ENCODE data around the gene TTC21B.
"Not testable (repeated sequence)": the region's sequence is repeated elsewhere in the genome, so short reads cannot be mapped to it uniquely, and the experiment has no call there.

TTC21B gene

GRCh38 chr2:165953655-165954606 lies at the start of gene TTC21B:
TTC21B (minus strand) TSS chr2:165953776; CDS start chr2:165953705, 71 bp downstream.
- peak; percentile 86 to 92 for DNase-seq (ENCODE audit: low read depth in 2 of 2)

GRCh38 chr2:166000401-166000800 lies 46.8 kb upstream of the TTC21B start:
- no peak for DNase-seq (ENCODE audit: low read depth in 2 of 2)

DNA sequence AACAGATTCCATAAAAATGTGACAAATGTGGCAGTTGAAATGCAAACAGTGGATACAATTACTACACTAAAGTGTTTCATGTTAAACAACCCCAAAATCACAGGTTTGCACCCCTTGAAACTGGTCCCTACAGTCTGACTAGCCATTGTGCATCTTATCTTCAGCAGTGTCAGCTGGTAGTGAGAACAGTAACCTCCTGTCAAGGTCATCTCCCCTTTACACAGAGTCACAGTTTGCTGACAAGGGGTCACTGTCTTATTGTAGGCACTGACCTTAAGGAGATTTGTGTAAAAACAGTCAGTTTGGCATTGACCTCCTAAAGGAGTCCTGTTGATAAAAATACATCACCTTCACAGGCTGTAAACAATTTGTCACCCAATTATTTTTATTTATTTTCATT lies 37.3 kb upstream of the TTC21B start:
- no peak for DNase-seq (ENCODE audit: low read depth in 2 of 2)

DNA sequence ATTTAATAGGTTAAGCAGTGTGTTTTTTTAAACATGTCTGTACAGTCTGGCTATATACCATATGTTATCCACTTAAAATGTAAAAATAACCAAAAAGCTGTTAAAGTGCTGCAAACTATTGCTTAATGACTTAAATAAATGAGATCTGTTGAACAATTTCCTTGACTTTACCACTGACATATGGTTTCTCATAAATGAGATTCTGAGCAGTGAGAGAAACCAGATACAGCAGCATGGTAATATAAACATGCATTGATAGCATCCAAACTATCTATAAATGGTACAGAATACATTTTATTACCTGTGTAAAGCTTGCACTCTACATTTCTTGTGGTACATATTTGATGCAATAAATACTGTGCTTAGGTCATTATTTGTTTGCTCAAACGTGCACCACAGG lies 36.3 kb upstream of the TTC21B start:
- no peak for DNase-seq (ENCODE audit: low read depth in 2 of 2)

GRCh38 chr2:165985120-165985519 lies 31.5 kb upstream of the TTC21B start:
- no peak for DNase-seq (ENCODE audit: low read depth in 2 of 2)

DNA sequence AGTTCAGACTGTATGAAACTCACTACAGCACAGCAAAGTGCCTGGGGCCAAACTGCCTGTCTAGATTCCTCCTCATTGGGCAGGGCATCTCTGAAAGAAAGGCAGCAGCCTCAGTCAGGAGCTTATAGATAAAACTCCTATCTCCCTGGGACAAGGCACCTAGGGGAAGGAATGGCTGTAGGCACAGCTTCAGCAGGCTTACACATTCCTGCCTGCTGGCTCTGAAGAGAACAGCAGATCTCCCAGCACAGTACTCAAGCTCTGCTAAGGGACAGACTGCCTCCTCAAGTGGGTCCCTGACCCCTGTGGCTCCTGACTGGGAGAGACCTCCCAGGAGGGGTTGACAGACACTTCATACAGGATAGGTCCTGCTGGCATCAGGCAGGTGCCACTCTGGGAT lies 18.6 kb upstream of the TTC21B start:
- not testable (repeated sequence) for DNase-seq (ENCODE audit: low read depth in 2 of 2)

GRCh38 chr2:165970663-165971062 lies 17.1 kb upstream of the TTC21B start:
- DNase-seq (ENCODE audit: low read depth in 2 of 2), result no peak

- DNase-seq (ENCODE audit: low read depth in 2 of 2), result no peak
These were observed 15.7 kb upstream of the TTC21B start for GRCh38 chr2:165969227-165969626.

- no peak for DNase-seq (ENCODE audit: low read depth in 2 of 2)
These were observed 14.2 kb upstream of the TTC21B start for GRCh38 chr2:165967746-165968145.

DNA sequence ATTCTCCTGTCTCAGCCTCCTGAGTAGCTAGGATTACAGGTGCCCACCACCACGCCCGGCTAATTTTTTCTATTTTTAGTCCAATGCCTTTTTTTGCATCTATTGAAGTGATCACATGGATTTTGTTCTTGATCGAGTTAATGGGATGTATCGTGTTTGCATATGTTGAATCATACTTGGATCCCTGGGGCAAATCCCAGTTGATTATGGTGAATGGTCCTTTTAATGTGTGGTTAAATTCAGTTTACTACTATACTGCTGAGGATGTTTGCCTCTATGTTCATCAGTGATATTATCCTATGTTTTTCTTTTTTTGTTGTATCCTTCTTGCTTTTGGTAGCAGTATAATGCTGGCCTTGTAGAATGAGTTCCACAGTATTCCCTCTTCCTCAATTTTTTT lies 8.2 kb upstream of the TTC21B start:
- no peak for DNase-seq (ENCODE audit: low read depth in 2 of 2)

- no peak for DNase-seq (ENCODE audit: low read depth in 2 of 2)
These were observed 5.8 kb upstream of the TTC21B start for GRCh38 chr2:165959371-165959770.

GRCh38 chr2:165958313-165958960 lies 4.9 kb upstream of the TTC21B start:
- no peak for DNase-seq (ENCODE audit: low read depth in 2 of 2)

DNA sequence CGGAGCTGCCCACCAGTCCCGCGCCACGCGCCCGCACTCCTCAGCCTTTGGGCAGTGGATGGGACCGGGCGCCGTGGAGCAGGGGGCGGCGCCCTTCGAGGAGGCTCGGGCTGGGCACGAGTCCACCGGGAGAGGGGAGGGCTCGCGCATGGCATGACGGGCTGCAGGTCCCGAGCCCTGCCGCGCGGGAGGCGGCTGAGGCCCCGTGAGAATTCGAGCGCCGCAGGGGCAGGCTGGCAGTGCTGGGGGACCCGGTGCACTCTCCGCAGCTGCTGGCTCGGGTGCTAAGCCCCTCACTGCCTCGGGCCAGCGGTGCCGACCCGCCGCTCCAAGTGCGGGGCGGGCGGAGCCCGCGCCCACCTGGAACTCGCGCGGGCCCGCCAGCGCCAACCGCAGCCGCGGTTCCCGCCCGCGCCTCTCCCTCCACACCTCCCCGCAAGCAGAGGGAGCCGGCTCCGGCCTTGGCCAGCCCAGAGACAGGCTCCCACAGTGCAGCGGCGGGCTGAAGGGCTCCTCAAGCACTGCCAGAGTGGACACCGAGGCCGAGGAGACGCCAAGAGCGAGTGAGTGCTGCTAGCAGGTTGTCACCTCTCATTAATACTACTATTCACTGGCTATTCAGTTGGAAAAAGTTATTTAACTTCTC lies 3.6 kb upstream of the TTC21B start:
- DNase-seq (ENCODE audit: low read depth in 2 of 2), result no peak

DNA sequence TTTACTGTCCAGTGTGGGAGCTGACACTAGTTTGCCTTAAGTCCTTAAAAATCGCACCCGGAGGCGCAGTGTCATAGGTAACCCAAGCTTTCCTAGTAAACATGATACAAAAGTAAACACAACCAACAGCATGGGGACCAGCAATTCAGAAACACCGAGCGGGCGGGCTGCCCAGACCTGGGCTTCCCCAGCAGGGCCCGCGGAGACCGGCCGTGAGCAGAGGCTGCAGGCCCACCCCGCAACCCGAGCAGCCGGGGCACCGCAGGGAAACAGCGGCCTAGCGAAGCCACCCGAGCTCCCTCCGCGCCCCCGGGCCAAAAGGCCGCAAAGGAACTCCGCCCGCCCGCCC lies 296 bp downstream of the TTC21B start:
- no peak for DNase-seq (ENCODE audit: low read depth in 2 of 2)

DNA sequence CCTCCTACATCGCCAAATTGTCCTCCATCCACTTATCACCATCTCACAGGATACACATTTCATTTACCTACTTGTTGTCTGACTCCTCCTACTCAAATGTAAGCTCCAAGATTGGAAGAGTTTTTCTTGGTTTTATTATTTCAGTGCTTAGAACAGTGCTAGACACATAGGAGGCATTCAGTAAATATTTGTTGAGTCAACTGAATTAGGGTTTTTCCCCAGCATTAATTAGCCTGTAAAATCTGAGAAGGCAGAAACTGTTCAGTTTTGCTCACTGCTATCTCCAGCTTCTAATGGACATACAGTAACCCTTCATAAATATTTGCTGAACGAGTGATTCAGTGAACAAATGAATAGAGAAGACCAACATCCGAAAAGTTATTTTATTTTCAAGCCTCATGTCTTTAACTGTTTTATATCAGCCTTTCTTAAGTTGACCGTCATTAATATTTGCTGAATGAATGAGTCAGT lies 800 bp downstream of the TTC21B start:
- no peak for DNase-seq (ENCODE audit: low read depth in 2 of 2)

GRCh38 chr2:165952085-165952484 lies 1.5 kb downstream of the TTC21B start:
- no peak for DNase-seq (ENCODE audit: low read depth in 2 of 2)

GRCh38 chr2:165950438-165950837 lies 3.1 kb downstream of the TTC21B start:
- DNase-seq (ENCODE audit: low read depth in 2 of 2), result no peak

DNA sequence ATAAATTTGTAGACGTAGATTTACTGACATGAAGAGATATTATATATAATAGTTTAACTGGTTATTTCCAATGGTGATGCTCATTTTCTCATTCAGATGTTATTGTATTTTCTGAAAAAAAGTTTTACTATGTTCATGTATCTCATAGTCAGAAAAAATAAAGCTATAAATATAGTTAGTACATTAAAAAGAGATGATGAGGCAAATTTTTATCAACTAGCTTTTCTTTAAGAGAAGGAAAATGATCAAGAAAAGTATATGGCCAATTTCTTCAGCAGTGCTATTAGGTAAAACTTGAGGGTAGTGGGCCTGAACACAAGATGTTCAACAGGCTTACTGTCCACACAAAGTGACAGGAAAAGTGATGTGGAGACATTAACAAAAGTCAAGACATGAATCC lies 11.7 kb downstream of the TTC21B start:
- DNase-seq (ENCODE audit: low read depth in 2 of 2), result no peak

GRCh38 chr2:165938237-165938636 lies 15.3 kb downstream of the TTC21B start:
- DNase-seq (ENCODE audit: low read depth in 2 of 2), result no peak

GRCh38 chr2:165933211-165933910 lies 20.2 kb downstream of the TTC21B start:
- no peak for DNase-seq (ENCODE audit: low read depth in 2 of 2)

GRCh38 chr2:165927774-165928173 lies 25.8 kb downstream of the TTC21B start:
- no peak for DNase-seq (ENCODE audit: low read depth in 2 of 2)

DNA sequence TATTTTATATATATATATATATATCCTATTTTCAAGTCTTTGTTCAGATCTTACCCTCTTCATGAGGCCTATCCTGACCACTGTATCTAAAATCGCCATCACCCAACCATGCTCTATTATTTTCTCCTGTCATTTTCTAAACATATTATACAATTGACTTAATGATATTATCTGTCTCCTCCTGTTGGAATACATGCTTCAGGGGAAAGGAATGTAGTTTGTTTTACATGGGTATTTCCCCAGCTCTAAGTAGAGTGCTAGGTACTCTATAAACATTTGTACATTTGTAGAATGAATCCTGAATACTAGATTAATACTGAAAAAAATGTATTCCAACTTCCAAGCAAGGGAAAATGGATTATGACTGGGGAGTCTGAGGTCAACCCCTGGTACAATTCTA lies 26.2 kb downstream of the TTC21B start:
- DNase-seq (ENCODE audit: low read depth in 2 of 2), result no peak

All from activated CD4-positive, alpha-beta T cell treated with anti-CD3 and anti-CD28 coated beads for 24 hours (primary cell).